HG02610 (cell line): ENCODE measurements around the gene BNC1.

ENCODE experiments used
- ATAC-seq: cut with Tn5 transposase; IDR thresholded peaks from one replicate; pipeline ENCODE4 v1.9.1; 2021; ENCODE audit warnings: mild to moderate bottlenecking, moderate library complexity; ENCODE audit not compliant: unreplicated experiment

Gene BNC1, protein sequence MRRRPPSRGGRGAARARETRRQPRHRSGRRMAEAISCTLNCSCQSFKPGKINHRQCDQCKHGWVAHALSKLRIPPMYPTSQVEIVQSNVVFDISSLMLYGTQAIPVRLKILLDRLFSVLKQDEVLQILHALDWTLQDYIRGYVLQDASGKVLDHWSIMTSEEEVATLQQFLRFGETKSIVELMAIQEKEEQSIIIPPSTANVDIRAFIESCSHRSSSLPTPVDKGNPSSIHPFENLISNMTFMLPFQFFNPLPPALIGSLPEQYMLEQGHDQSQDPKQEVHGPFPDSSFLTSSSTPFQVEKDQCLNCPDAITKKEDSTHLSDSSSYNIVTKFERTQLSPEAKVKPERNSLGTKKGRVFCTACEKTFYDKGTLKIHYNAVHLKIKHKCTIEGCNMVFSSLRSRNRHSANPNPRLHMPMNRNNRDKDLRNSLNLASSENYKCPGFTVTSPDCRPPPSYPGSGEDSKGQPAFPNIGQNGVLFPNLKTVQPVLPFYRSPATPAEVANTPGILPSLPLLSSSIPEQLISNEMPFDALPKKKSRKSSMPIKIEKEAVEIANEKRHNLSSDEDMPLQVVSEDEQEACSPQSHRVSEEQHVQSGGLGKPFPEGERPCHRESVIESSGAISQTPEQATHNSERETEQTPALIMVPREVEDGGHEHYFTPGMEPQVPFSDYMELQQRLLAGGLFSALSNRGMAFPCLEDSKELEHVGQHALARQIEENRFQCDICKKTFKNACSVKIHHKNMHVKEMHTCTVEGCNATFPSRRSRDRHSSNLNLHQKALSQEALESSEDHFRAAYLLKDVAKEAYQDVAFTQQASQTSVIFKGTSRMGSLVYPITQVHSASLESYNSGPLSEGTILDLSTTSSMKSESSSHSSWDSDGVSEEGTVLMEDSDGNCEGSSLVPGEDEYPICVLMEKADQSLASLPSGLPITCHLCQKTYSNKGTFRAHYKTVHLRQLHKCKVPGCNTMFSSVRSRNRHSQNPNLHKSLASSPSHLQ

GRCh38 chr15:83284559-83285283, at the start of gene BNC1:
BNC1 (minus strand) TSS chr15:83284664; CDS start chr15:83284628, 36 bp downstream.
- no peak for ATAC-seq

DNA sequence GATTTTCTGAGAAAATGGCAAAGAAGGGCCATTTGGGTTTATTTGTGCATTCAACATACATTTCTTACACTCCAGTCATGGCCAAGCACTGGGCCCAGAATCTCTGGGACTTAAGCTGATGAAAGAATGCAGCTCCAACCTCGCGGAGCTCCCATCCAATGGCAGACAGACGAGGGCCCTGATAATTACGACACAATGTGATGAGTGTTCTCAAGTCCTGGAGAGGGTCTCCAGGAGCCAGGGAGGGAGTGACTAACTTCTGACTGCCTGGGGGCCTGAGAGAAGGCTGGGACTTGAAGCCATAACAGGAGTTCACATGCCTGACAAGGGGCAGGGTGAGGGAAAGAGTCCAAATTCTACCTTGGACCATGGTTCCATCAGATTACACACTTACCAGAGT, 42.6 kb upstream of the BNC1 start:
- no peak for ATAC-seq

GRCh38 chr15:83324799-83325198, 40.3 kb upstream of the BNC1 start:
- no peak for ATAC-seq

DNA sequence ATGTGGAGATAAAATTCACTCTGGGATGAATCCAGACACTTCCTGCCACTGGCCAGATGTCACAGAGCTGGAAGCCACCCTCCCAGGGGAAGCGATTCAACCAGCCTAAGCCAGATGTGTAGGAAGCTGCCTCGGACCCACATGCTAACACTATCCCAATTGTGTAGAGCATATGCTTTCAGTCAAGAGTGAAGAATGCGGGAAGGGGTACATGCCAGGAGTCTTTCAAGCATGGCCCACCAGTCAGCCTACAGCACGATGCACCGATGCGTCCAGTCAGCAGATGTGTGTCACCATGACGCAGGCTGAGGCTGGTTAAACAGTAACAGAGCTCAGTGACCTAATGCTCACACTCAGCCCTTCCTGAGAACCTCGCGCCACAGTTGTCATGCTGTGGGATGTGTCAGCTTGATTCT, 38.8 kb upstream of the BNC1 start:
- no peak for ATAC-seq

DNA sequence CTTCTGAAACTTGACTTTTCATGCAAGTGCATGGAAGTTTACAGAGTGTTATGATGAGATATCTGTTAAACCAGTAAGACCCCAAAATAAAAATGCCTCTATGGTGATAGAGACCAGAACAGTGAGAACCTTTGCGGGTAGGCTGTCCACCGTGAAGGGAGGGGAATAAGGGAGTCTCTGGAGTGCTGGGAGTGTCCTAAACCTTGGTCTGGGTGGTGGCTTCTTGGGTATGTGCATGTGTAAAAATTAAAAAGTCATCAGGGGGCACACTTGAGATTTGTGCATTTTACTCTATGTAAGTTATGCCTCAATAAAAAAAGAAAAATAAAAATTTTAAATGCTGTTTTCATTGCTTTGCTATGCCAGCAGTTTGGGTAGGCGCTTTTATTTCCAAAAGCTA, 38.2 kb upstream of the BNC1 start:
- no peak for ATAC-seq

DNA sequence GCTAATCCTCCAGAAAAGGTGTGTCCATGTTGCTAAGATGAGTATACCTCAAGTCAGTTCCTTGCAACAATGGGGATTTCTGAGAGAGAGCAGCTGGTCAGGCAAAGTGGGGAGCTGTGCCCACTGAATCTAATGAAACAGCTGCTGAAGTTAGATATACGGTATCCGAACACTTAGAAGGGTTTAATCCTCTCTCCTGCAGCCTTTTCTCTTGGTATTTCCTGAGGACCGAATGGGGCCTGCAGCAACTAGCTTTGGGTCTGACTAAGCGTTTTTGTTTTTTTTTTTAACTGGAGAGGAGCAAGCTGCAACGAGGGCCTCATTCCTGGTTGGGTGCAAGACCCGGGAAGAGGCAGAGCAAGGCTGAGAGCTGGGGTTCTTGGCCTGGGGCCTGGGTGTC, 37.6 kb upstream of the BNC1 start:
- ATAC-seq = no peak

GRCh38 chr15:83320844-83321243, 36.4 kb upstream of the BNC1 start:
- no peak for ATAC-seq

DNA sequence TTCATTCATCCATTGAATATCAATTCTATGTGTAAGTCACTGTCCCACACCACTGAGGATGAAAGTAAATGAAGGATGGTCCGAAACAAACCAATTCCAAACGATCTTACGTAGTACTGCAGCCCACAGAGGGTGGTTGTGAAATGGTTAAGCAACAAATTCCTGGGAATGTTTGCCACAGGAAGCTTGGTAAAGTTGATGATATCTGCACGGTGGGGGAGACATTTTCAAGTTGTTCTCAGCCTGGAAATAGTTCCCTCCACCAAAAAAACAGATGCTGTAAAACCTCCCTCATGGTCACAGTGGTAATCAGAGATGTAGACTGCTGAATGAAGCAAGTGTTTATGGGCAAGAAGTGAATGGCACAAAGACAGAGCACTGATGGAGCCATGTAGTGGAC, 35.9 kb upstream of the BNC1 start:
- no peak for ATAC-seq

DNA sequence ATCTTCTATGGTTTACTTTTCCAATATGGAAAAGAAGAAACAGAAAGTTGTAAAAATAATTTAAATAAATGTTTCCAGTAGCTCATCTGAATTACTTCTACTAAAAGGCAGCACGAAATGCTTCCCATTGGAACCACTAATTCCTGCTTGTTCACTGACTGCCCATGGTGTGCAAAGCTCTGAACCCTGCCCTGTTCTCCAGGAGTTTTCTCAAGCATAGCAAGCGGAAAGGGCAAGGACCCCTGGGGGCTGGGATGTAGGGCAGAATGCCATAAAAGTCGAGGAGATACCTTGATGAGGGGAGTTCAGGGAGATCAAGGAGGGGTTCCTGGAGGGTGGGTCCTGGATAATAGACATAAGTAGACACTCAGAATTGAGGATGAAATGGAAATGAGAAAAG, 35.3 kb upstream of the BNC1 start:
- ATAC-seq = no peak

DNA sequence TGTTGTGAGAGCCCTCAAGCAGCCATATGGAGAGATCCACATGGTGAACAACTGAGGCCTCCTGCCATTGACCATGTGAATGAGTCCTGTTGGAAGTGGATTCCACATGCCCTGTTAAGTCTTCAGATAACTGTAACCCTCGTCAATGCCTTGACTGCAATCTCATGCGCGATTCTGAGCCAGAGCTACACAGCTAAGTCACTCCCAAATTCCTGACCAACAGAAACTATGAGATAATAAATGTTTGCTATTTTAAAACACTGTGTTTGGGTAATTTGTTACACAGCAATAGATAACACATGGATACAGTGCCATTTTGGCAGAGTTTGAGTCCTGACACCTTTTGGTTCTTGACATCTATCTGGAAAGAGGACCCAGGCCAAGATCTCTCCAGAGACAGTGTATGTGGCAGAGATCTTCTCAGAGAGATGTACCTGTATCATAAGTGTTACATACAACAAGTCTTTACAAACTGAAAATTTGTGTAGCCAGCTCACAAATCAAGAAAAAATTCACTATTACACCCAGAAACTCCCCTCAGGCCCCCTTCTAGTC, 34.5 kb upstream of the BNC1 start:
- ATAC-seq = no peak

GRCh38 chr15:83318036-83318435, 33.6 kb upstream of the BNC1 start:
- no peak for ATAC-seq

DNA sequence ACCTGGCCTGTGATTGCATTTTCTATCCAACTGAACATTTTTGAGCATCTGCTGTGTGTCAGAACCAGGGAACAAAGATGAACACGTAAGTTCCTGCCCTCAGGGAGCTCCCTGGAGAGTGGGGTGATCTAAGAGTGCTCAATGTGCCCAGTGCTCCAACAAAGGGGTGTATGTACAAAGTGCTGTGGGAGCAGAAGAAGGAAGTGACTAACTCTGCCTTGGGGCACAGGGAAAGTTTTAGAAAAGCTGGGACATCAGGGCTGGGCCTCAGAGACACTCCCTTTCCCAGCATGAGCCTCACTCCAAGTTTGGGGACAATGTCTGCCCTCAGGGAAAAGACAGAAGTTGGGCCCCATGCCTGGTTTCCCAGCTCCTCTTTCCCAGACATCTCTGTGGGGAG, 27.6 kb upstream of the BNC1 start:
- no peak for ATAC-seq

GRCh38 chr15:83310521-83311456, 26.3 kb upstream of the BNC1 start:
- no peak for ATAC-seq

DNA sequence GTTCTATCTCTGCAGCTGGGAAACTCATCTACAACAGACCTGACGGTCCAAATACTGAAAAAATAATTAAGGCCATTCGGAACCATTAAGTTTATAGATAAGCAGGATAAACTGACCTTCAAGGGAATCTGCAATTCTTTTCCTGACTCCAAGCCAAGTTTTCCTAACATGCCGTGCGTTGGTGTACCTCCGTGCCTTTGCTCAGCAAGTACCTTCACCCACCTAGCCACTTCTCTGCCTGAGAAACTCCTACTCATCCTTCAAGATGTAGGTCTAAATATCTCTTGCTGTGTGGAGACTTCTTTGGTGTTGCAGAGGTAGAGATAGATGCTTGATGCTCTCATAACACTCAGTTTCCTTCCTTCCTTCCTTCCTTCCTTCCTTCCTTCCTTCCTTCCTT, 24.2 kb upstream of the BNC1 start:
- ATAC-seq = no peak

GRCh38 chr15:83306561-83306960, 22.1 kb upstream of the BNC1 start:
- no peak for ATAC-seq

DNA sequence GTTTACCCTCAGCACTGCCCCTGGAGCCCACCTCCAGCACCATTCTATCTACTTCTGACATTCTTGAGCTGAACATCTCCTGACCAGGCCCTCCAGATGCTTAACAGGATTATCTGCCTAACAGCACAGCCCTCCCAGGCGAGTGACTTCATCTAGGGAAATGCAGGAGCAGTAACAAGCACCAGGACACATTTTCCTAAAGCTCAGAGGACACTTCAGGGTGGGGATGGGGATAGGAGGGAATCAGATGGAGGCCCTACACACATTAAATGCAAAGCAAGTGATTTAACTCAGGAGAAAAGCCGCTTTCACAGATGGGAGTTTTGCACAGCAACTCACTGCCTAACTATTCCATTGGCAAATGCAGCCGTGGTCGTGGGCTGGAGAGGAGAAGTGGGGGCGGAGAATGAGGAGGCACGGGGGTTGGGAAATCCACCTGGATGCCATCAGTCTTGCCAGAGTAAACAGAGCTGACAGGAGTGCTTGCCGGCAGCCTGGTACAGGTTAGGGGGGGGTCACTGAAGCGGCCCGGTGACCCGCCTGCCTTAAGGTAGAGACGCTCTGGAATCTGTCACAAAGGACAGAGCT, 21.3 kb upstream of the BNC1 start:
- no peak for ATAC-seq

DNA sequence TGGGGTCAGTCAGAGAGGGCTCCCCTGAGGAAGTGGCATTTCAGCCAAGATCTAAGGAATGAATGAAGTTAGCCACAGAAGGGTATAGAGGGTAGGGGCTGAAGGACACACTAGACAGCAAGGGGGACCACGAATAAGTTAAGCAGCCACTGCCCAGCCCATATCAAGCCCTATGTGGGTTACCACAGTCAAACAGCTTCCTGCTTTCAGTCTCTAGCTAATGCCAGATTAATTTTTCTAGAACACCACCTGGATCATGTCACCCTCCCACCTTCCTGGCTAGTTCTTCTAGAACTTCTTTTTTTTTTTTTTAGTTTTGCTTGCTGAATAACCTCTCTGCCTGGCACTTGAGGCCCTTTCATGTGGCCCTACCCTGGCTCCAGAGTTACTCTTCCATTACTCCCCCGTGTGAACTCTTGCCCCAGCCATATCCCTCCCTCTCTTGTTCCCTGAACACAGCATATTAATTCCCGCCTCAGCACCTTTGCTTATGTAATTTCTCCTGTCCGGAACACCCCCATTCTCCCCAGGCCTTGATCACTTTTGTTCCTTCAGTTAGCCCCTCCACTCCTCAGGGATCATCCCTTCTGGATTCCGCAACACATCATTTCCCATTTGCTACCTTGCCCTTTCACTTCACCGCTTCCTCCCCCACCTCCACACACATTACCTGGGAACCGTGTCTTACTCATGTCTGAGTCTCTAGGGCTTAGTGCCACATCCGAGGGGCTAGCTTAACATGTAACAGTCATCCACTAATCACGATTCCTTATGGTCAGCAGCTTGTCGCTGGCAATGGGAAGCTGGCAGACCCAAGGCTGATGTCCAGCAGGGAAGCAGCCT, 20.6 kb upstream of the BNC1 start:
- no peak for ATAC-seq

DNA sequence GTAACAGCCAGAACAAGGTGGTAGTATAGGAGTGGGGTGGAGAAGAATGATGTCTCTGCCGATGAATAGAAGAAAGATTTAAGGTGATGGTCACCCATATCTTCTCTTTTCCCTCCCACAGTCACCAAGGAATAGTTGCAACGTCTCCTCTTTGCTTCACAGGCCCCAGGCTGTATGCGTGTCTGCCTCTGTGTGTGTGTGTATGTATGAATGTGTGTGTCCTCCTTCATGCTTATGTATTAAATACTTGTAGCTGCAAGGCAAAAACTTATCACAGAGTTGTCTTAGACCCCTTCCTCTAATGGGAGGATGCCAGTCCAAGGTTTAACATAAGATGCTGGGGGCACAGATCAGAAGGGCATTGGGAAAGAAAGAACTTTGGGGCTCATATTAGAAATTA, 19.1 kb upstream of the BNC1 start:
- ATAC-seq = no peak

- ATAC-seq = no peak
These were observed 16.4 kb upstream of the BNC1 start for GRCh38 chr15:83300826-83301225.
